ENCODE results near the gene ZNF236. TPM values are rescaled to one million over a fixed set of nuclear protein-coding genes. Genes with fewer than 3 reads are reported as not detected.

The ZNF236 gene
- total and polyA plus RNA-seq, 2 donors (not counting 1 experiment from before 2014, with no cell fraction given), result 8.9 to 39.5 TPM

DNA sequence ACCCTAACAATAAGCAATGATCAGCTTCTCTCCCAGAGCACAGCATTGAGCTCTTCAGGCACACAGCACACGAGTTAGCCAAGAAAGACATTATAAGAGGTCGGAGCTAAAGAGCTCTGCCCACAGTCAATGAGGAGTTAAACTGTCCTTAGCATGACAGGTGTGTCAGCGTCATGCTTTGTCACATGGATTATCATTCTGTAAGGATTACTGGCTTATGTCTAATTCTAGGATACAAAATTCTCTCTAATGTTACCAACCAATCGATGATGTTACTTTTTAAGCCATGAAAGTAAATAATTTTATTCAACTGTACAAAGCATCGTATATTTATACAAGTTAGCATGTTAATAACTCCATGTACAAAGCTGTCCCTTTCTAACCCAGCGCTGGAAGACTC is 108.8 kb downstream of the ZNF236 start:
- no peak for ATAC-seq (ENCODE audit: low read depth)
- peaks cover 6% of the 10 kb centered on the region for H3K4me1 Mint-ChIP-seq
- H4K20me1 ChIP-seq (ENCODE audit: control insufficient read depth, insufficient read depth, low read length, poor library complexity, severe bottlenecking), result no peaks in the 10 kb centered on the region
- H3K9me3 Mint-ChIP-seq (ENCODE audit: insufficient read depth), result no peaks in the 10 kb centered on the region
- H3K4me1 ChIP-seq (ENCODE audit: control insufficient read depth in 2 of 2, insufficient read depth in 2 of 2, low read length in 2 of 2), result no peaks in the 10 kb centered on the region
- WGBS (ENCODE audit: insufficient coverage), result 93% methylated on average over 2 of the region's 6 CpGs
- POLR2A ChIA-PET, result no interaction called here
- TF ChIP-seq EZH2 (IDR thresholded peaks at IDR 0.05; ENCODE audit: borderline replicate concordance, insufficient read depth, low read depth, low read length, poor library complexity, severe bottlenecking) (no peak), CTCF (IDR thresholded peaks at IDR 0.05) (no peak)
- H3K4me3 ChIP-seq (ENCODE audit: control extremely low read depth in 1 of 5, extremely low read depth in 1 of 5, insufficient read depth in 1 of 5, low read depth in 2 of 5, low read length in 4 of 5), result no peak overlapping the region
- no peak overlapping the region for H2AFZ ChIP-seq (ENCODE audit: insufficient read depth, low read depth, low read length, poor library complexity, severe bottlenecking)
- H3K9me3 ChIP-seq (ENCODE audit: control extremely low read depth in 1 of 3, control insufficient read depth in 2 of 3, insufficient read depth in 1 of 3, low read length in 2 of 3), result no peaks in the 10 kb centered on the region
- H3K27ac Mint-ChIP-seq, result no peak overlapping the region
- no peak for DNase-seq
- no peak overlapping the region for H3K9ac ChIP-seq (ENCODE audit: low read length)
- no peak overlapping the region for H3K27ac ChIP-seq (ENCODE audit: low read length in 2 of 2)
- H3K4me3 Mint-ChIP-seq, result no peak overlapping the region
- CTCF ChIA-PET, result interaction anchor here (1.0 to 2.4 kb wide), 5 partner anchors 8 to 280 kb away, joined by 4 to 12 read pairs (median 4); no protein-coding TSS in a partner anchor
- no peaks in the 10 kb centered on the region for H3K79me2 ChIP-seq (ENCODE audit: control insufficient read depth, insufficient read depth, low read length)
- intact Hi-C loops (cut with micrococcal nuclease), result no loop called here
- H3K27me3 Mint-ChIP-seq, result no peaks in the 10 kb centered on the region
- H3K4me2 ChIP-seq (replicated peaks; ENCODE audit: low read depth, low read length, poor library complexity, severe bottlenecking), result no peak overlapping the region
- peaks cover 1 to 43% of the 10 kb centered on the region in 2 experiments for H3K36me3 ChIP-seq (replicated peaks in 1 of 2; ENCODE audit: control extremely low read depth in 1 of 2, control insufficient read depth in 1 of 2, extremely low read depth in 1 of 2, insufficient read depth in 2 of 2, low read length in 1 of 2)
- no peaks in the 10 kb centered on the region for H3K27me3 ChIP-seq (replicated peaks in 1 of 4; ENCODE audit: control extremely low read depth in 1 of 4, control insufficient read depth in 3 of 4, insufficient read depth in 4 of 4, low read length in 3 of 4)

DNA sequence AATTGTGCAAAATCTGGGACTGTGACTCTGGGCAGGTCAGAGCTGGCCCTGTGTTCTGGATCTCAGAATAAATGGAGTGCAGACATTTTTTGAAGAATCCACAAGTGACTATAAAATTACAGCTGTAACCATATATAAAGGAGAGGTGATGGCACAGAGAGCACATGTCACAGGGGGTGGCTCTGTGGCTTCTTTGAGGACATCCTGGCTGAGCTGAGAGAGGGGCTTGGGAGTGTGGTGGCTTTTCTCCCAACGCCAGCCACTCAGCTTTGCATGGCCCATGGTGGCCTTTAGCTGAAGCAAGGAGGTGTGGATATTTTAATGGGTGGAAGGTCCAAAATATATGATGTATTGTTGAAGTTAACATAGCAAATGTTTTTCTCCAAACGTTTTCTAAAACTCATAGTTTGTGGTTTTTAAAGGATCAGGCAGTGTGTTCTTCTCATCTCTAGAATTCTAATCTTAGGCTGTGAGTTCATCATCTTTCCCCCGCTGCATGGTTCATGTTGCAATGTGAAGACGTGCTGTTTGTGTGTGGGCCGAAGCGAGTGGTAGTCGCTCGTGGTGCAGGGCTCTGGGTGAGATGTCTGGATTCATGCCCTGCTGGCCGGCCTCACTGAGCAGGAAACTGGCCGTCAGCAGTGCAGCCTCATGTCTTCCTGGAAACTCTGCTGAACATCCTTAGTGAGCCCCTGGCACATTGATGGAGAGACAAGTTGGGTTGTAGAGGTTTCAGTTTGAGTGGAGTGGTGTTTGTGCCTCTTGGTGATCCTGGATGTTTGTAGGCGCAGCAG is 109.9 kb downstream of the ZNF236 start:
- H3K27ac Mint-ChIP-seq, result no peak overlapping the region
- intact Hi-C loops (cut with micrococcal nuclease), result no loop called here

More for the DNA sequence above, 109.9 kb downstream of the ZNF236 start:
- Histone ChIP-seq H2AFZ (ENCODE audit: insufficient read depth, low read depth, low read length, poor library complexity, severe bottlenecking) (no peak overlapping the region), H3K27me3 (replicated peaks in 1 of 4; ENCODE audit: control extremely low read depth in 1 of 4, control insufficient read depth in 3 of 4, insufficient read depth in 4 of 4, low read length in 3 of 4) (no peaks in the 10 kb centered on the region), H3K79me2 (ENCODE audit: control insufficient read depth, insufficient read depth, low read length) (no peaks in the 10 kb centered on the region), H3K4me1 (ENCODE audit: control insufficient read depth in 2 of 2, insufficient read depth in 2 of 2, low read length in 2 of 2) (no peaks in the 10 kb centered on the region), H3K9me3 (ENCODE audit: control extremely low read depth in 1 of 3, control insufficient read depth in 2 of 3, insufficient read depth in 1 of 3, low read length in 2 of 3) (no peaks in the 10 kb centered on the region), H3K4me3 (ENCODE audit: control extremely low read depth in 1 of 5, extremely low read depth in 1 of 5, insufficient read depth in 1 of 5, low read depth in 2 of 5, low read length in 4 of 5) (no peak overlapping the region), H3K36me3 (replicated peaks in 1 of 2; ENCODE audit: control extremely low read depth in 1 of 2, control insufficient read depth in 1 of 2, extremely low read depth in 1 of 2, insufficient read depth in 2 of 2, low read length in 1 of 2) (peaks cover 1 to 44% of the 10 kb centered on the region in 2 experiments), H3K4me2 (replicated peaks; ENCODE audit: low read depth, low read length, poor library complexity, severe bottlenecking) (no peak overlapping the region), H4K20me1 (ENCODE audit: control insufficient read depth, insufficient read depth, low read length, poor library complexity, severe bottlenecking) (no peaks in the 10 kb centered on the region), H3K27ac (ENCODE audit: low read length in 2 of 2) (no peak overlapping the region), H3K9ac (ENCODE audit: low read length) (no peak overlapping the region)
- Mint-ChIP-seq H3K4me3 (no peak overlapping the region), H3K27me3 (no peaks in the 10 kb centered on the region), H3K4me1 (peaks cover 6% of the 10 kb centered on the region), H3K9me3 (ENCODE audit: insufficient read depth) (no peaks in the 10 kb centered on the region)
- 90% methylated on average over 10 of the region's 11 CpGs for WGBS (ENCODE audit: insufficient coverage)
- ChIA-PET CTCF (interaction anchor here (1.0 to 2.4 kb wide), 7 partner anchors 10 to 279 kb away, joined by 4 to 12 read pairs (median 4); no protein-coding TSS in a partner anchor), POLR2A (no interaction called here)
- TF ChIP-seq EZH2 (IDR thresholded peaks at IDR 0.05; ENCODE audit: borderline replicate concordance, insufficient read depth, low read depth, low read length, poor library complexity, severe bottlenecking), result no peak
- no peak for TF ChIP-seq CTCF (IDR thresholded peaks at IDR 0.05)
- DNase-seq (no peak), ATAC-seq (ENCODE audit: low read depth) (no peak)
